Measurements from ENCODE around the gene LENG1. TPM values are rescaled to one million over a fixed set of nuclear protein-coding genes. Genes with fewer than 3 reads are reported as not detected.

Gene LENG1
- total RNA-seq, 1 donor from 2014 or later: 3.7 TPM

DNA sequence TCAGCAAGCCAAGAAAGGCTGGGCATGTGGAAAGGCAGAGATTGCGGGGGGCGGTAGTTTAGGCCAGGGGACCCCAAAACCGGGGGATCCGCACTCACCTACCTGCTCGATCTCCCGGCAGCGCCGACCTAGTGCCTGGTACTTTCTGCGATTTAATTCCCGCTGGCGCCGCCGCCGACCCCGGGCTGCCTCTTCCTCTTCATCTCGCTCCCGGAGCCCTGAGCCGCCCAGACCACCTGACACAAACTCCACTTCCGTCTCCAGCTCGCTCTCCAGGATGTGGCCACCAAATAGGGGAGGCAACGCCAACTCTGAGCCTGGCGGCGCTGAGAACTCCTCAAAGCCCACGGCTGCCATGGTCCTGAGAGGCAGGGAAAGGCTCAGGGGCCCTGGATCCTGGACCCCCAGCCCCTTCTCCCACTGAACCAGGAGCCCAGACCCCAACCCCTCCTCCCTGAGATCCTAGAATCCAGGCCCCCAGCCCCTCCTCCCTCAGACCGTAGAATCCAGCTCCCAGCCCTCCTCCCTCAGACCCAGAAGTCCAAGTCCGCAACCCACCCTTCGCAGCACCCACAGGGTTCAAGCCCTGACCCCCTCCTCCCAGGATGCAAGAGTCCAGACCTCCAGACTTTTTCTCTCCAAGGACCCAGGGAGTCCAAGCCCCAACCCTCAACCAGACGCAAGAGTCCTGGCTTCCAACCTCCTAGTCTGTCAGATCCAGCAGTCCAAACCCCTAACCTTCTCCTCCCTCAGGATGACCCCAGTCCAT is 45.0 kb downstream of the LENG1 start:
- Mint-ChIP-seq H3K9me3 (ENCODE audit: unreplicated experiment) (peaks cover 17% of the 10 kb centered on the region), H3K4me1 (ENCODE audit: low read depth, unreplicated experiment) (peaks cover 10% of the 10 kb centered on the region)

DNA sequence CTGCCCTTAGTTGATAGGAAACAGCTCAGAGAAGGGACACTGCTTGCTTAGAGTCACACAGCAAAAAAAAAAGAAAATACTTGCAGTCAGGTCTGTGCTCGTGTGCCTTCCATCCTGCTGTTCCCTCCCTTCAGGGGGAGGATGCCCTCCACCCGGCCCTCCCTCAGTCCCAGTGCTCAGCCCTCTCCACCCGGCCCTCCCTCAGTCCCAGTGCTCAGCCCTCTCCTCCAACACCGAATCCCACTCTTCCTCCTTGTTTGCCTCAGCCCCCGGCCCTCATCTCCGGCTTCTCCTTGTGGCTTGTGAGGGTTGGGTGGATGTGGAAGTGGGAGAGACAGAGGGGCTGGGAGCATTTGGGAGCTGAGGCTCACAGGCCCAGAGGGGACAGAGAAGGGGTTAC is 49.9 kb downstream of the LENG1 start:
- Mint-ChIP-seq H3K4me1 (ENCODE audit: low read depth, unreplicated experiment) (peaks cover 5% of the 10 kb centered on the region), H3K9me3 (ENCODE audit: unreplicated experiment) (peaks cover 9% of the 10 kb centered on the region), H3K27me3 (ENCODE audit: unreplicated experiment) (peaks cover 2% of the 10 kb centered on the region), H3K36me3 (ENCODE audit: unreplicated experiment) (peaks cover 3% of the 10 kb centered on the region), H3K4me3 (ENCODE audit: unreplicated experiment) (no peak overlapping the region), H3K27ac (ENCODE audit: unreplicated experiment) (no peak overlapping the region)
- DNase-seq: no peak
- TF ChIP-seq, protein P1, sequence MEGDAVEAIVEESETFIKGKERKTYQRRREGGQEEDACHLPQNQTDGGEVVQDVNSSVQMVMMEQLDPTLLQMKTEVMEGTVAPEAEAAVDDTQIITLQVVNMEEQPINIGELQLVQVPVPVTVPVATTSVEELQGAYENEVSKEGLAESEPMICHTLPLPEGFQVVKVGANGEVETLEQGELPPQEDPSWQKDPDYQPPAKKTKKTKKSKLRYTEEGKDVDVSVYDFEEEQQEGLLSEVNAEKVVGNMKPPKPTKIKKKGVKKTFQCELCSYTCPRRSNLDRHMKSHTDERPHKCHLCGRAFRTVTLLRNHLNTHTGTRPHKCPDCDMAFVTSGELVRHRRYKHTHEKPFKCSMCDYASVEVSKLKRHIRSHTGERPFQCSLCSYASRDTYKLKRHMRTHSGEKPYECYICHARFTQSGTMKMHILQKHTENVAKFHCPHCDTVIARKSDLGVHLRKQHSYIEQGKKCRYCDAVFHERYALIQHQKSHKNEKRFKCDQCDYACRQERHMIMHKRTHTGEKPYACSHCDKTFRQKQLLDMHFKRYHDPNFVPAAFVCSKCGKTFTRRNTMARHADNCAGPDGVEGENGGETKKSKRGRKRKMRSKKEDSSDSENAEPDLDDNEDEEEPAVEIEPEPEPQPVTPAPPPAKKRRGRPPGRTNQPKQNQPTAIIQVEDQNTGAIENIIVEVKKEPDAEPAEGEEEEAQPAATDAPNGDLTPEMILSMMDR (IDR thresholded peaks at IDR 0.05; ENCODE audit: partially characterized antibody, unreplicated experiment): no peak

More for the DNA sequence above, 45.0 kb downstream of the LENG1 start:
- H3K4me3 Mint-ChIP-seq (ENCODE audit: unreplicated experiment): peak overlapping the region; percentile 96
- peak overlapping the region; percentile 76 for H3K27ac Mint-ChIP-seq (ENCODE audit: unreplicated experiment)
- TF ChIP-seq, protein P1 (IDR thresholded peaks at IDR 0.05; ENCODE audit: partially characterized antibody, unreplicated experiment): no peak
- no peak for DNase-seq
- peaks cover 15% of the 10 kb centered on the region for H3K27me3 Mint-ChIP-seq (ENCODE audit: unreplicated experiment)
- peaks cover 8% of the 10 kb centered on the region for H3K36me3 Mint-ChIP-seq (ENCODE audit: unreplicated experiment)

GRCh38 chr19:54108496-54108895 is 51.0 kb downstream of the LENG1 start:
- TF ChIP-seq, protein P1 (IDR thresholded peaks at IDR 0.05; ENCODE audit: partially characterized antibody, unreplicated experiment): no peak
- Mint-ChIP-seq H3K27me3 (ENCODE audit: unreplicated experiment) (peaks cover 2% of the 10 kb centered on the region), H3K36me3 (ENCODE audit: unreplicated experiment) (peaks cover 3% of the 10 kb centered on the region), H3K27ac (ENCODE audit: unreplicated experiment) (no peak overlapping the region), H3K4me1 (ENCODE audit: low read depth, unreplicated experiment) (peaks cover 1% of the 10 kb centered on the region), H3K9me3 (ENCODE audit: unreplicated experiment) (peaks cover 7% of the 10 kb centered on the region), H3K4me3 (ENCODE audit: unreplicated experiment) (no peak overlapping the region)
- no peak for DNase-seq

DNA sequence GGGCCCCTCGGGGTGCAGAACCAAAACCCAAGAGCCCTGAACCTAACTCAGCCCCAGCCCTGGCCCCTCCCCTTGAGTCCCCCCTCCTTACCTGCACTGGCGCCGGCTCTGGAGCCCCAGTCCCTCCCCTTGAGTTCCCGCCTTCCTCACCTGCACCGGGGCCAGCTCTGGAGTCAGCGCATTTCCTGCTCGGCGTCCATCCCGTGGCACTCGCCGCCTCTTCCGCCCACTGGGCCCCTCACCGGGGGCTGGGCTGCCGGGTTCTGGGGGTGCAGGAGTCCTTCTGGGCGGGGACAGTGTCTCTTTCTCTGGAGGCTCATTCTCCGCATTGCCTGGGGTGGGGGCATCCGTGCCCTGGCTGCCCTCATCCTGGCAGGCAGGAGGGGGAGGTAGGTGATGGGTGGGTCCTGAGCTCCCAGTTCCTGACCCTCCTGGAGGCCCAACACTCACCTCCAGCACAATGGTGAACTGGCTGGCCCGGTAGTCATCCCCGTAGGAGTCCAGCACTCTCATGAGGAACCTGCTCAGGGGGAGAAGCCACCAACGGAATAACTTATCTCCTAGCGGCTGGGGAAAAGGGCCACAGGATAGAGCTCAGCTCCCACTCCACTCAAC is 51.5 kb downstream of the LENG1 start:
- Mint-ChIP-seq H3K4me3 (ENCODE audit: unreplicated experiment) (no peak overlapping the region), H3K27ac (ENCODE audit: unreplicated experiment) (no peak overlapping the region), H3K27me3 (ENCODE audit: unreplicated experiment) (peaks cover 4% of the 10 kb centered on the region), H3K4me1 (ENCODE audit: low read depth, unreplicated experiment) (peaks cover 2% of the 10 kb centered on the region), H3K36me3 (ENCODE audit: unreplicated experiment) (peaks cover 3% of the 10 kb centered on the region), H3K9me3 (ENCODE audit: unreplicated experiment) (peaks cover 8% of the 10 kb centered on the region)
- no peak for DNase-seq
- TF ChIP-seq, protein P1 (IDR thresholded peaks at IDR 0.05; ENCODE audit: partially characterized antibody, unreplicated experiment): no peak

DNA sequence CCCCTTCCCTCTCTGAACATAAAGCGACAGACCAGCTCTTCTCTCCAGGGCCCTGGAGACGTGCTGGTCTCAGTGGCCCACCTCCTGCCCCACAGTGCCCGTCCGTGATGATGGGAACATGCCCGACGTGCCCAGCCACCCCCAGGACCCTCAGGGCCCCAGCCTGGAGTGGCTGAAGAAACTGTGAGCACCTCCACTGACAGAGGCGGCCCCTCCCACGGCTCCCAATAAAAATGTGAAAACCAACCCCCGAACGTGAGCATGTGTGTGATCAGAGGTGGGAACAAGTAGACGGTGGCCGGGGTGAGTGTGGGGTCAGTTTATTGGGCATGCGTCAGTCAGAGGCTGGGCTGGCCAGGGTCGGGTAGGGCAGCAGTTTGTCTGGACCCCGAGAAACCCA is 52.8 kb downstream of the LENG1 start:
- H3K36me3 Mint-ChIP-seq (ENCODE audit: unreplicated experiment): peaks cover 3% of the 10 kb centered on the region
- H3K9me3 Mint-ChIP-seq (ENCODE audit: unreplicated experiment): peaks cover 8% of the 10 kb centered on the region
- DNase-seq: no peak
- no peak overlapping the region for H3K27ac Mint-ChIP-seq (ENCODE audit: unreplicated experiment)
- H3K27me3 Mint-ChIP-seq (ENCODE audit: unreplicated experiment): peaks cover 6% of the 10 kb centered on the region
- H3K4me3 Mint-ChIP-seq (ENCODE audit: unreplicated experiment): no peak overlapping the region
- TF ChIP-seq, protein P1 (IDR thresholded peaks at IDR 0.05; ENCODE audit: partially characterized antibody, unreplicated experiment): no peak
- peaks cover 2% of the 10 kb centered on the region for H3K4me1 Mint-ChIP-seq (ENCODE audit: low read depth, unreplicated experiment)

All from glutamatergic neuron (in vitro differentiated cells).